ENCODE measurements around the gene PCK1. TPM values are rescaled to one million over a fixed set of nuclear protein-coding genes. Genes with fewer than 3 reads are reported as not detected.

The PCK1 gene
- total RNA-seq, 1 experiment from 2014 or later = 0.21 TPM

GRCh38 chr20:57544838-57545564 lies 15.9 kb upstream of the PCK1 start:
- intact Hi-C loops (cut with micrococcal nuclease; ENCODE audit: unreplicated experiment) (no loop called here), in situ Hi-C loops (cut with HindIII; ENCODE audit: low pct_unique_long_range_greater_than_20kb, low sequenced_read_pairs) (no loop called here)
- H3K4me1 ChIP-seq (ENCODE audit: control insufficient read depth, insufficient read depth, low read length) = no peaks in the 10 kb centered on the region
- H3K4me3 ChIP-seq (ENCODE audit: low read depth in 2 of 2, low read length in 2 of 2) = no peak overlapping the region
- H3K36me3 ChIP-seq (ENCODE audit: control insufficient read depth, insufficient read depth, low read length) = no peaks in the 10 kb centered on the region
- no peaks in the 10 kb centered on the region for H3K9me3 ChIP-seq (ENCODE audit: control insufficient read depth, insufficient read depth, low read depth, low read length)
- no peak for DNase-seq (ENCODE audit: low read depth, low spot score)
- ATAC-seq = no peak
- BruUV-seq (replicated peaks) = no TSS peak
- no peak overlapping the region for H3K27ac ChIP-seq (ENCODE audit: low read length)
- ChIA-PET POLR2A (no interaction called here), CTCF (no interaction called here)
- H3K27me3 ChIP-seq (ENCODE audit: control insufficient read depth, insufficient read depth, low read length) = peaks cover 20% of the 10 kb centered on the region
- TF ChIP-seq SIN3A (IDR thresholded peaks at IDR 0.05; ENCODE audit: borderline replicate concordance, insufficient read depth, low read depth, low read length) (no peak), TCF7L2 (IDR thresholded peaks at IDR 0.05; ENCODE audit: low read depth, low read length) (no peak), POLR2AphosphoS5 (IDR thresholded peaks at IDR 0.05; ENCODE audit: low read depth, low read length) (no peak), CTCF (IDR thresholded peaks at IDR 0.05) (no peak), REST (IDR thresholded peaks at IDR 0.05; ENCODE audit: insufficient read depth in 1 of 2, low read depth in 2 of 2, low read length in 1 of 2) (no peak)

- no peak overlapping the region for H3K4me3 ChIP-seq (ENCODE audit: low read depth in 2 of 2, low read length in 2 of 2)
- H3K27me3 ChIP-seq (ENCODE audit: control insufficient read depth, insufficient read depth, low read length) = peaks cover 20% of the 10 kb centered on the region
- H3K36me3 ChIP-seq (ENCODE audit: control insufficient read depth, insufficient read depth, low read length) = no peaks in the 10 kb centered on the region
- H3K9me3 ChIP-seq (ENCODE audit: control insufficient read depth, insufficient read depth, low read depth, low read length) = no peaks in the 10 kb centered on the region
- no peak for DNase-seq (ENCODE audit: low read depth, low spot score)
- no peak for ATAC-seq
- H3K4me1 ChIP-seq (ENCODE audit: control insufficient read depth, insufficient read depth, low read length) = no peaks in the 10 kb centered on the region
- no peak overlapping the region for H3K27ac ChIP-seq (ENCODE audit: low read length)
- no TSS peak for BruUV-seq (replicated peaks)
- ChIA-PET POLR2A (no interaction called here), CTCF (interaction anchor here (0.6 to 1.0 kb wide), 2 partner anchors 19 to 39 kb away, joined by 3 read pairs; no protein-coding TSS in a partner anchor)
- in situ Hi-C loops (cut with HindIII; ENCODE audit: low pct_unique_long_range_greater_than_20kb, low sequenced_read_pairs) = no loop called here
- TF ChIP-seq REST (IDR thresholded peaks at IDR 0.05; ENCODE audit: insufficient read depth in 1 of 2, low read depth in 2 of 2, low read length in 1 of 2) (no peak), POLR2AphosphoS5 (IDR thresholded peaks at IDR 0.05; ENCODE audit: low read depth, low read length) (no peak), SIN3A (IDR thresholded peaks at IDR 0.05; ENCODE audit: borderline replicate concordance, insufficient read depth, low read depth, low read length) (no peak), CTCF (IDR thresholded peaks at IDR 0.05) (no peak), TCF7L2 (IDR thresholded peaks at IDR 0.05; ENCODE audit: low read depth, low read length) (no peak)
- intact Hi-C loops (cut with micrococcal nuclease; ENCODE audit: unreplicated experiment) = no loop called here
Observed at GRCh38 chr20:57545927-57546662, 14.8 kb upstream of the PCK1 start.

Measured in Panc1 (cell line).